Smooth muscle cell (in vitro differentiated cells): ENCODE measurements around the gene GALNT2. TPM values are rescaled to one million over a fixed set of nuclear protein-coding genes. Genes with fewer than 3 reads are reported as not detected.

ENCODE experiments used
- DNase-seq: peaks from one replicate; lab custom pipeline; 2025; ENCODE audit not compliant: unreplicated experiment; lab: John Stamatoyannopoulos, UW
- H2AFZ ChIP-seq: fragments of 200-600 bp; sonication (generic); 2 replicates; pipeline ENCODE4 v1.6.0; 2016; ENCODE audit warnings: antibody characterized with exemption, low read depth, mild to moderate bottlenecking
- H3F3A ChIP-seq: fragments of 200-600 bp; sonication (generic); 2 replicates; pipeline ENCODE4 v1.6.0; 2017; ENCODE audit warnings: antibody characterized with exemption, low read depth
- H3K27ac ChIP-seq: fragments of 200-600 bp; sonication (generic); 2 replicates; pipeline ENCODE4 v1.5.1; 2016; ENCODE audit warnings: low read depth, mild to moderate bottlenecking
- H3K27me3 ChIP-seq: fragments of 200-600 bp; sonication (generic); 2 replicates; pipeline ENCODE4 v1.6.1; 2016; ENCODE audit warnings: low read depth, mild to moderate bottlenecking
- H3K36me3 ChIP-seq: fragments of 200-600 bp; sonication (generic); 2 replicates; pipeline ENCODE4 v1.5.1; 2016; ENCODE audit warnings: low read depth
- H3K4me1 ChIP-seq: fragments of 200-600 bp; sonication (generic); 2 replicates; pipeline ENCODE4 v1.5.1; 2016; ENCODE audit warnings: low read depth
- H3K4me2 ChIP-seq: fragments of 200-600 bp; sonication (generic); 2 replicates; pipeline ENCODE4 v1.6.0; 2016; ENCODE audit warnings: mild to moderate bottlenecking
- H3K4me3 ChIP-seq: fragments of 200-600 bp; sonication (generic); 2 replicates; pipeline ENCODE4 v1.5.1; 2016; ENCODE audit warnings: mild to moderate bottlenecking
- H3K79me2 ChIP-seq: fragments of 200-600 bp; sonication (generic); 2 replicates; pipeline ENCODE4 v1.6.0; 2016; ENCODE audit warnings: low read depth, mild to moderate bottlenecking
- H3K9ac ChIP-seq: fragments of 200-600 bp; sonication (generic); 2 replicates; pipeline ENCODE4 v1.6.0; 2016; ENCODE audit warnings: low read depth
- H3K9me3 ChIP-seq: fragments of 200-600 bp; sonication (generic); replicated peaks from 2 replicates; pipeline ENCODE4 v1.5.1; 2016; ENCODE audit warnings: low read depth
- H4K20me1 ChIP-seq: fragments of 200-600 bp; sonication (generic); 2 replicates; pipeline ENCODE4 v1.6.0; 2016; ENCODE audit warnings: low read depth
- WGBS: methylation state at CpG from one replicate; pipeline ENCODE4 v1.1.7; 2016; ENCODE audit warnings: low lambda C conversion rate; 5-methylcytosine and 5-hydroxymethylcytosine counted together
- polyA plus RNA-seq: library from polyadenylated mRNA; unstranded; fragments of >200 nt; fragmentation: Nextera tagmentation; extraction: Ambion mirVana; gene quantifications from 2 replicates; pipeline ENCODE4 v1.2.1, GENCODE V29; 2016
- total RNA-seq: library from RNA; depleted of rRNA; stranded (reverse); fragments of >200 nt; gene quantifications from 2 replicates; pipeline ENCODE4 v1.2.3, GENCODE V29; 2014
- TF ChIP-seq, protein P1 (sequence below): fragments of 200-600 bp; sonication (generic); IDR thresholded peaks from 2 replicates; pipeline ENCODE4 v1.5.1; 2017; ENCODE audit warnings: borderline replicate concordance, mild to moderate bottlenecking, antibody characterized with exemption; ENCODE audit not compliant: insufficient read depth, poor library complexity, severe bottlenecking

The GALNT2 gene
- total and polyA plus RNA-seq, 2 experiments from 2014 or later = 76.4 to 152 TPM

DNA sequence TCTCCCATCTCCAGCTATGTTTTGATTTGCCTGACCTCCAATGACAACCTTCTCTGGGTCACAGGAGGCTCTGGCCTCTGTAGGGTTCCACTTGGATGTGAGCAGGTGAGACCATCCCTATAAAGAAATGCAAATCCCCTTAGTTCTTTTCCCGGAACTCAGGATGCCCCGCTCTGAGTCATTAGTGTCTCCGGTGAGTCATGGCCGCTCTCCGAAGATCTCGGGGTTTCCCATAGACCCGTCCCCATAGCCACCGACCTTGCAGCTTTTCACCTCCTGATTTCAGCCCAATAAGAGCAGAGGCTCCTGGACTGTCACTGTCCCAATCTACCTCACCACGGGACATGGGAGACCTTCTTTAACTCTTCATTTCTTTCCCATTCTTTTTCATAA lies 260.9 kb downstream of the GALNT2 start:
- no peaks in the 10 kb centered on the region for H4K20me1 ChIP-seq
- no peaks in the 10 kb centered on the region for H3K9me3 ChIP-seq
- H2AFZ ChIP-seq = no peak overlapping the region
- H3F3A ChIP-seq = no peaks in the 10 kb centered on the region
- H3K4me3 ChIP-seq = no peak overlapping the region
- H3K27ac ChIP-seq = peak overlapping the region; percentile 53
- no peaks in the 10 kb centered on the region for H3K36me3 ChIP-seq
- no peaks in the 10 kb centered on the region for H3K27me3 ChIP-seq
- no peak for DNase-seq
- no peaks in the 10 kb centered on the region for H3K79me2 ChIP-seq
- 51% methylated on average over 9 of the region's 9 CpGs for WGBS
- H3K4me1 ChIP-seq = peaks cover 7% of the 10 kb centered on the region
- TF ChIP-seq, protein P1, sequence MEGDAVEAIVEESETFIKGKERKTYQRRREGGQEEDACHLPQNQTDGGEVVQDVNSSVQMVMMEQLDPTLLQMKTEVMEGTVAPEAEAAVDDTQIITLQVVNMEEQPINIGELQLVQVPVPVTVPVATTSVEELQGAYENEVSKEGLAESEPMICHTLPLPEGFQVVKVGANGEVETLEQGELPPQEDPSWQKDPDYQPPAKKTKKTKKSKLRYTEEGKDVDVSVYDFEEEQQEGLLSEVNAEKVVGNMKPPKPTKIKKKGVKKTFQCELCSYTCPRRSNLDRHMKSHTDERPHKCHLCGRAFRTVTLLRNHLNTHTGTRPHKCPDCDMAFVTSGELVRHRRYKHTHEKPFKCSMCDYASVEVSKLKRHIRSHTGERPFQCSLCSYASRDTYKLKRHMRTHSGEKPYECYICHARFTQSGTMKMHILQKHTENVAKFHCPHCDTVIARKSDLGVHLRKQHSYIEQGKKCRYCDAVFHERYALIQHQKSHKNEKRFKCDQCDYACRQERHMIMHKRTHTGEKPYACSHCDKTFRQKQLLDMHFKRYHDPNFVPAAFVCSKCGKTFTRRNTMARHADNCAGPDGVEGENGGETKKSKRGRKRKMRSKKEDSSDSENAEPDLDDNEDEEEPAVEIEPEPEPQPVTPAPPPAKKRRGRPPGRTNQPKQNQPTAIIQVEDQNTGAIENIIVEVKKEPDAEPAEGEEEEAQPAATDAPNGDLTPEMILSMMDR = no peak
- no peak overlapping the region for H3K9ac ChIP-seq
- H3K4me2 ChIP-seq = peak overlapping the region; percentile 26

DNA sequence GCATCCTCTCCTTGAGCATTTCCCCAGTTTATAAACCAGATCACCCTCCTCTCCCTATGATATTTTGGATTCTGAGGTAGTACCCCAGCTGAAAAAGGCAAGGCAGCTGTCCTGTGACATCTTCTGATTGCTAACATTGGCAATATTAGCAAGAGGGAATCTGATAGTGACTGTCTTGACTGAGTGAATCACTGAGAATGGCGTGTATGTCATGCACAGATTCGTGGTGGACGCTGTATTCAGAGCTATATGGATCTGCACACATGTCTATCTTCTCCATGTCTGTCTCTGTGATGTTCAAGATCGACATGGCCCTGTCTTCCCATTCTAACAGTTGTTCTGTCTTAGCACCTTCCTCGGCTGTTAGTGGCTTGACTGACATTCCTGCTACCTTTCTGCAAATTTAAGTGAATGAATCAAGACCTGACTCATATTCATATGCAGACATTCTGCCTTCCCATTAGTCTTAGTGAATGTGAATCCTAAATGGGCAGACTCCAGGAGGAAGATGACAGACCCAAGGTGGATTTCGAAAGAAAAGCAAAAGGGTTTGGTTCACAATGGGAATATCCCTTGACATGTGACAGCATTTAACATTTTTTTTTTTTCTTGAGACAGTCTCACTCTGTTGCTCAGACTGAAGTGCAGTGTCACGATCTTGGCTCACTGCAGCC lies 261.4 kb downstream of the GALNT2 start:
- Histone ChIP-seq H3F3A (no peaks in the 10 kb centered on the region), H3K79me2 (no peaks in the 10 kb centered on the region), H2AFZ (no peak overlapping the region), H4K20me1 (no peaks in the 10 kb centered on the region), H3K9me3 (no peaks in the 10 kb centered on the region), H3K27me3 (no peaks in the 10 kb centered on the region), H3K4me2 (no peak overlapping the region), H3K27ac (peak overlapping the region; percentile 53), H3K9ac (no peak overlapping the region), H3K4me1 (peaks cover 10% of the 10 kb centered on the region), H3K36me3 (no peaks in the 10 kb centered on the region), H3K4me3 (no peak overlapping the region)
- TF ChIP-seq, protein P1 = no peak
- WGBS = 83% methylated on average over 7 of the region's 7 CpGs
- no peak for DNase-seq

DNA sequence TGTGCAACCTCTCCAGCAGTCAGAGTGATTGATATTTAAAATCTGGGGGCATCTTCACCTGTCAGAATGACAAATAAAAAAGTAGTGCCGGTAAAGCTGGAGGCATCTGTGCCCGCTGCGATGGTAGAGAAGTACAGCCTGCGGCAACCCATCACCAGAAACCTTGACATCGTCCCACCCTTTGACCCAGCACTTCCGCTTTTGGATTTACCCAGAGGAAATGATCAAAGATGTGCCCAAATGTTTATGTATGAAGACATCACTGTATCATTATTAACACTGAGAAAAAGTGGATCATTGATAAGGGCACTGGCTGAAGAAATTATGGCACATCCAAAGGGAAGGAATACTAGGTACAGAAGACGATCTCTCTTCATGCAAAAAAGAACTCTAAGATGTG lies 263.1 kb downstream of the GALNT2 start:
- H3F3A ChIP-seq = no peaks in the 10 kb centered on the region
- H4K20me1 ChIP-seq = no peaks in the 10 kb centered on the region
- H3K9ac ChIP-seq = no peak overlapping the region
- TF ChIP-seq, protein P1 = no peak
- H3K4me1 ChIP-seq = peaks cover 10% of the 10 kb centered on the region
- WGBS = 93% methylated on average over 7 of the region's 7 CpGs
- H3K9me3 ChIP-seq = no peaks in the 10 kb centered on the region
- H3K27me3 ChIP-seq = no peaks in the 10 kb centered on the region
- no peak overlapping the region for H2AFZ ChIP-seq
- no peaks in the 10 kb centered on the region for H3K79me2 ChIP-seq
- DNase-seq = no peak
- no peak overlapping the region for H3K4me2 ChIP-seq
- no peaks in the 10 kb centered on the region for H3K36me3 ChIP-seq
- no peak overlapping the region for H3K4me3 ChIP-seq
- H3K27ac ChIP-seq = no peak overlapping the region
